ENCODE results near the gene PRF1.

Gene PRF1

DNA sequence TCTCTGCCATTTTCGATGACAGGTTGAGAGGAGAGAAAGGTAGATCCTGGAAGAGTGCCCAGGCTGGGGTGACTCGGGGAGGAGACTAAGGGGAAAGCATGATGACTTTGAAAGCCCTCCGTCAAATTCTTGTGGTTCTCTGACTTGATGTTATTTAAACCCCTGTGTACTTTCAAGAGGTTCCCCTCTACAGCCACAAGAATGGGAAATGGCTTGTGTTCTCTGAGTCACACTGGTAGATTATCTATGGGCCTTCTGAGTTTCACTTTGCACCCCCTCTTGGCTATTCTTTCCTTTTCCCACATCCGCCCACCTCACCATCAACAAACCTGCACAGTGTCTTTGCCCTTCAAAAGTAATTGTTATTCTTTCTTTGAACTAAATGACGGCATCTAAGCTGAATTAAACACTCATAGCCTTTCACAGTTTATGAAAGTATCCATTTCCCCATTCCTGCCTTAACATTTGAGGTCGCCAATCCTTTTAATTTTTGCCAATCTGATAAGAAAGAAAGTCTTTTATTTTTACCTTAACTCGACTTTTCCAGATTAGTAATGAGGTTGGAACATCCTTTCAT lies 24.1 kb downstream of the PRF1 start:
- peak overlapping the region in 1 of 2 experiments; percentile 45 for H3K27ac ChIP-seq (ENCODE audit: insufficient read depth in 1 of 2, low read depth in 1 of 2, low read length in 2 of 2, poor library complexity in 1 of 2, severe bottlenecking in 2 of 2)
- H3K9me3 ChIP-seq (ENCODE audit: control extremely low read depth in 1 of 5, control insufficient read depth in 4 of 5, insufficient read depth in 2 of 5, low read depth in 1 of 5, low read length in 4 of 5) = no peaks in the 10 kb centered on the region
- CTCF ChIA-PET = interaction anchor here (1.1 to 1.7 kb wide), 4 partner anchors 13 to 45 kb away, joined by 3 to 6 read pairs (median 4); no protein-coding TSS in a partner anchor
- H3K27me3 ChIP-seq (replicated peaks in 2 of 5; ENCODE audit: control insufficient read depth in 4 of 5, insufficient read depth in 5 of 5, low read length in 4 of 5) = no peaks in the 10 kb centered on the region
- H3K4me1 ChIP-seq (ENCODE audit: control extremely low read depth in 1 of 4, control insufficient read depth in 4 of 4, insufficient read depth in 4 of 4, low read length in 3 of 4) = peaks cover 31 to 69% (median 45%) of the 10 kb centered on the region in 4 experiments
- peak; percentile 51 to 91 (median 90) for DNase-seq
- H3K36me3 ChIP-seq (ENCODE audit: control insufficient read depth in 4 of 4, insufficient read depth in 4 of 4, low read length in 3 of 4) = no peaks in the 10 kb centered on the region
- peak overlapping the region in 2 of 7 experiments; percentile 18 to 22 for H3K4me3 ChIP-seq (ENCODE audit: control insufficient read depth in 1 of 7, extremely low read depth in 1 of 7, insufficient read depth in 4 of 7, low read depth in 2 of 7, low read length in 6 of 7)
- POLR2A ChIA-PET = no interaction called here
- WGBS (ENCODE audit: insufficient coverage) = 21% methylated on average over 5 of the region's 7 CpGs

DNA sequence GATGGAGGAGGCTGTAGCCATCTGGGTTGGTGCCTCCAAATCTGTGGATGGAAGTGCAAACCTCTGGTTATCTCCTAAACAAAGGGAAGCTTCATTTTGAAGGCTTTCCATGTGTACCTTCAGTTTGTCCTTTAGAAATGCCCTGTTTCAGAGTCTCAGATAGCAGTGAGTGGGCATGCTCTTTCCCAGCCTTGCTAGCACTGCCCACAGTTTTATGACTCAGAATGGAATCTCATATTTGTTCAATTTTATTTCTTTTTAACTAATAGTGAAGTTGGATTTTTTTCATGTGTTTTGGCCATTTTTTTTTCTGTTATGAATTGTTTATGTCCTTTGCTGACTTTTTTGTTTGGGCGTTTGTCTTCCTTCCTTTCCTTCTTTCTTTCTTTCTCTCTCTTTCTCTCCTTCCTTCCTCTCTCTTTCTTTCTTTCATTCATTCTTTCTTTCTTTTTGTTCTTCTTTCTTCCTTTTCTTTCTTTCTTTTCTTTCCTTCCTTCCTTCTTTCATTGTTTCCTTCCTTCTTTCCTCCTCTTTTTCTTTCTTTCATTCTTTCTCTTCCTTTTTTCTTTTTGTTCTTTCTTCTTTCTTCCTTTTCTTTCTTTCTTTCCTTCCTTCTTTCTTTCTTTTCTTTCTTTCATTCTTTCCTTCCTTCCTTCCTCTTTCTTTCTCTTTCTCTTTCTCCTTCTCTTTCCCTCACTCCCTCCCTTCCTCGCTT lies 25.6 kb downstream of the PRF1 start:
- WGBS (ENCODE audit: insufficient coverage) = 93% methylated on average over 1 of the region's 2 CpGs
- no peaks in the 10 kb centered on the region for H3K27me3 ChIP-seq (replicated peaks in 2 of 5; ENCODE audit: control insufficient read depth in 4 of 5, insufficient read depth in 5 of 5, low read length in 4 of 5)
- no peak overlapping the region for H3K27ac ChIP-seq (ENCODE audit: insufficient read depth in 1 of 2, low read depth in 1 of 2, low read length in 2 of 2, poor library complexity in 1 of 2, severe bottlenecking in 2 of 2)
- H3K9me3 ChIP-seq (ENCODE audit: control extremely low read depth in 1 of 5, control insufficient read depth in 4 of 5, insufficient read depth in 2 of 5, low read depth in 1 of 5, low read length in 4 of 5) = no peaks in the 10 kb centered on the region
- no peaks in the 10 kb centered on the region for H3K36me3 ChIP-seq (ENCODE audit: control insufficient read depth in 4 of 4, insufficient read depth in 4 of 4, low read length in 3 of 4)
- DNase-seq = peak; percentile 28 to 69 (median 57)
- POLR2A ChIA-PET = interaction anchor here (0.9 to 2.0 kb wide), 3 partner anchors 8 to 18 kb away, joined by 4 to 9 read pairs (median 5); no protein-coding TSS in a partner anchor
- H3K4me3 ChIP-seq (ENCODE audit: control insufficient read depth in 1 of 7, extremely low read depth in 1 of 7, insufficient read depth in 4 of 7, low read depth in 2 of 7, low read length in 6 of 7) = peak overlapping the region in 4 of 7 experiments; percentile 5 to 60 (median 18)
- CTCF ChIA-PET = interaction anchor here (1.1 to 3.9 kb wide), 4 partner anchors 16 to 164 kb away, joined by 3 to 31 read pairs (median 6); no protein-coding TSS in a partner anchor
- peaks cover 31 to 66% (median 45%) of the 10 kb centered on the region in 4 experiments for H3K4me1 ChIP-seq (ENCODE audit: control extremely low read depth in 1 of 4, control insufficient read depth in 4 of 4, insufficient read depth in 4 of 4, low read length in 3 of 4)

DNA sequence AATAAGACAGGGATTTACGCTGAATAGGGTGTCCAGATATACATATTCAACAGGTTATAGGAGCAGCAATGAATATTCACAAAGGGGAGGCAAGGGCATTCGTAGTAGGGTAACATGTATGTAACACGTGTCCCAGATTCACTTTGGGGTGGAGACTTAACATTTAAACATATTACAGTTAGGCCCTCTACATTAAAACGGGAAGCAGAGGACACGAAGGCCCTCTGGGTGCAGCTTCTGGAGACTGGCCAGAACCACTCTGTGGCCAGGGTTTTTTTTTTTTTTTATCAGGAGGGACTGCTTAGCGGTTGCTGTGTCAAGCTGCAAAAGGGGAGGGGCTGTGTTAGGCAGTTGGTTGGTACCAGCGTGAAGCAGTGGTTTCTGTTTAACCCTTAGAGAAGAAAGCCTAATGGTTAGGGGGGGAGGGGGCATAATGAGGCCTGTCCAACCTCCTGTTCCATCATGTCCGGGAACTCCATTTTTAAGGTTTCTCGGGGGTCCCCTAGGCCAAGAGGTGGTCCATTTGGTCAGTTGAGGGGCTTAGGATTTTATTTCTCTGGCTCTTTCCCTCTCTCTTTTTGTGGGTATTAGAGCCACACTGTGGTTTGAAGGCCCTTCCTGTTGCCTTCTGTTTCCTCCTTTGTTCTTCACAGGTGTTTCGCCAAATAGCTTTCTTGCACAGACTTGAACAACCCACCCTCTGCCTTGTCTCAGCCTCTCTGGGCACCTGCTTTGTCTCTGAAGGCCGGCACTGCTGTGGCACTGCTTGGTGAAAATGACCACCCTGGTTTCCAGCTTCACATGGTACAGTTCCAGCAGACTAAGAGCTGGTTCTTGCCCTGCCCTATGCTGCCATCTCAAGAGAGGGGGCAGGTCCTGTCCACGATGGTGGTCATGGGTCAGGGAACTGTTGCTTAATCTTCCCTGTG lies 26.4 kb downstream of the PRF1 start:
- no peaks in the 10 kb centered on the region for H3K36me3 ChIP-seq (ENCODE audit: control insufficient read depth in 4 of 4, insufficient read depth in 4 of 4, low read length in 3 of 4)
- DNase-seq = peak; percentile 94 to 98 (median 98)
- POLR2A ChIA-PET = interaction anchor here (0.7 to 2.0 kb wide), 6 partner anchors 8 to 96 kb away, joined by 3 to 9 read pairs (median 4); partner anchors contain the start of gene ADAMTS14
- no peaks in the 10 kb centered on the region for H3K27me3 ChIP-seq (replicated peaks in 2 of 5; ENCODE audit: control insufficient read depth in 4 of 5, insufficient read depth in 5 of 5, low read length in 4 of 5)
- peak overlapping the region in 4 of 7 experiments; percentile 5 to 60 (median 18) for H3K4me3 ChIP-seq (ENCODE audit: control insufficient read depth in 1 of 7, extremely low read depth in 1 of 7, insufficient read depth in 4 of 7, low read depth in 2 of 7, low read length in 6 of 7)
- no peak overlapping the region for H3K27ac ChIP-seq (ENCODE audit: insufficient read depth in 1 of 2, low read depth in 1 of 2, low read length in 2 of 2, poor library complexity in 1 of 2, severe bottlenecking in 2 of 2)
- CTCF ChIA-PET = interaction anchor here (1.1 to 3.9 kb wide), 6 partner anchors 9 to 165 kb away, joined by 3 to 31 read pairs (median 4); no protein-coding TSS in a partner anchor
- 6% methylated on average over 8 of the region's 12 CpGs for WGBS (ENCODE audit: insufficient coverage)
- no peaks in the 10 kb centered on the region for H3K9me3 ChIP-seq (ENCODE audit: control extremely low read depth in 1 of 5, control insufficient read depth in 4 of 5, insufficient read depth in 2 of 5, low read depth in 1 of 5, low read length in 4 of 5)
- peaks cover 31 to 73% (median 48%) of the 10 kb centered on the region in 4 experiments for H3K4me1 ChIP-seq (ENCODE audit: control extremely low read depth in 1 of 4, control insufficient read depth in 4 of 4, insufficient read depth in 4 of 4, low read length in 3 of 4)

DNA sequence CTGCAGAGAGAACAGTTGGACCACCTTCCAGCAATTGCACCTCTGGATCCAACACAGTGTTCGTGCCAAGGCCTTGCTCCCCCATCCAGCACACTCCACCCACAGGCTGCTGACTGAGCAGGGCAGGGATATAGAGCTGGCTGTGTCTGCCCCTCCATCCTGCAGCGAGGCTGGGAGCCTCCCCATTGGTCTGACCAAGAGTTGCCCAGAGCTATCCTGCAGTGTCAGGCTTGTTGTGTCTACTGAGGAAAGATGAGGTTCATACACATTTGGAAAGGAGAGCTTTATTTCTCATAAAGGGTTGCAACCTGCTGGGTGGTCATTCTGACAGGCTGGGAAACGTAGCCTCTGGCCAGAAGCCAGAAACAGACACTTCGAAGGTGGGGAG lies 27.1 kb downstream of the PRF1 start:
- H3K27me3 ChIP-seq (replicated peaks in 2 of 5; ENCODE audit: control insufficient read depth in 4 of 5, insufficient read depth in 5 of 5, low read length in 4 of 5) = no peaks in the 10 kb centered on the region
- POLR2A ChIA-PET = interaction anchor here (1.0 to 2.0 kb wide), 3 partner anchors 7 to 91 kb away, joined by 3 to 9 read pairs (median 3); no protein-coding TSS in a partner anchor
- CTCF ChIA-PET = interaction anchor here (1.1 to 3.9 kb wide), 5 partner anchors 10 to 99 kb away, joined by 3 to 31 read pairs (median 4); no protein-coding TSS in a partner anchor

DNA sequence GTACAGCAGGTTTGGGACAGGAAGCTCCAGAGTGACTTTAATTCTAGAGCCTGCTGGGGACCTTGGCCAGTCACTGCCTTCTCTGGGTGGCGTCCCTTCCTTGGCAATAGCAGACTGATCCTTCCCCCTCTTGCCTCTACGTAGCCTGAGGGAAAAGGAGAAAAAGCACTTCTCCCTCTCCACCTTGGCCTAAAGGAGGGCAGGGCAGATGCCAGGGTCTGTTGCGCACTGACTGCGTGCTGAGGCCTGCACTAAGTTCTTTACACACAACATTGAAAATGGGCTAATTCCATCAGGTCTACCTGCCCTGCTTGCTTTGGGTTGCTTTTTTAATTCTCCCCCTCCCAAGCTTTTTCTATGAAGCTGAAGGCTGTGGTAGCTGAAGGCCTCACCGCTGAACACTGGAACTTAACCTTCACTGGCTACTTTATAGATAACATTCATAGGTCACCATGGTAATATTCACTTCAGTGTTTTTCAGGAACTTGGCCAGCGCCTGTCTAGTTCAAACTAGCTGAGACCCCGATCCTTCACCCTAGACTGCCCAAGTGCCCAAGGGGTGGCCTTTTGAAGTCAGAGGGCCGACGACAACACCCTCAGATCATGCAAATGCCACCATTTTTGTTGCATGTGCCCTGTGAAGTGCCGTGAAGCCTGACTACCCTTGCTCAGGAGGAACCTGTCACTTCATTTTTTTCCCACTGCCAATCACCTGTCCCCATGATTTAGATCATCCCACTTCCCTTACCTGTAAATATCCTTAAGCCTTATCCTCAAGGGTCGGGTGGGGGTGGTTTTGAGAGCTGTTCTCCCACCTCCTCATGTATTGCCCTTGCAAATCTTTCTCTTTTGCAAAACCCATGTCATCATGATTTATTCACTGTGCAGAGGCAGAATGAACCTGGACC lies 28.7 kb downstream of the PRF1 start:
- H3K4me1 ChIP-seq (ENCODE audit: control extremely low read depth in 1 of 4, control insufficient read depth in 4 of 4, insufficient read depth in 4 of 4, low read length in 3 of 4) = peaks cover 27 to 75% (median 51%) of the 10 kb centered on the region in 4 experiments
- no peaks in the 10 kb centered on the region for H3K27me3 ChIP-seq (replicated peaks in 2 of 5; ENCODE audit: control insufficient read depth in 4 of 5, insufficient read depth in 5 of 5, low read length in 4 of 5)
- CTCF ChIA-PET = interaction anchor here (1.1 to 3.9 kb wide), 5 partner anchors 8 to 97 kb away, joined by 3 to 31 read pairs (median 4); no protein-coding TSS in a partner anchor
- no peaks in the 10 kb centered on the region for H3K9me3 ChIP-seq (ENCODE audit: control extremely low read depth in 1 of 5, control insufficient read depth in 4 of 5, insufficient read depth in 2 of 5, low read depth in 1 of 5, low read length in 4 of 5)
- H3K36me3 ChIP-seq (ENCODE audit: control insufficient read depth in 4 of 4, insufficient read depth in 4 of 4, low read length in 3 of 4) = no peaks in the 10 kb centered on the region
- peak in 2 of 3 donors; percentile 36 to 47 for DNase-seq
- H3K27ac ChIP-seq (ENCODE audit: insufficient read depth in 1 of 2, low read depth in 1 of 2, low read length in 2 of 2, poor library complexity in 1 of 2, severe bottlenecking in 2 of 2) = no peak overlapping the region
- 95% methylated on average over 8 of the region's 11 CpGs for WGBS (ENCODE audit: insufficient coverage)
- no peak overlapping the region for H3K4me3 ChIP-seq (ENCODE audit: control insufficient read depth in 1 of 7, extremely low read depth in 1 of 7, insufficient read depth in 4 of 7, low read depth in 2 of 7, low read length in 6 of 7)
- POLR2A ChIA-PET = no interaction called here

More for the DNA sequence above, 27.1 kb downstream of the PRF1 start:
- Histone ChIP-seq H3K36me3 (ENCODE audit: control insufficient read depth in 4 of 4, insufficient read depth in 4 of 4, low read length in 3 of 4) (no peaks in the 10 kb centered on the region), H3K4me1 (ENCODE audit: control extremely low read depth in 1 of 4, control insufficient read depth in 4 of 4, insufficient read depth in 4 of 4, low read length in 3 of 4) (peaks cover 31 to 75% (median 48%) of the 10 kb centered on the region in 4 experiments), H3K27ac (ENCODE audit: insufficient read depth in 1 of 2, low read depth in 1 of 2, low read length in 2 of 2, poor library complexity in 1 of 2, severe bottlenecking in 2 of 2) (no peak overlapping the region), H3K4me3 (ENCODE audit: control insufficient read depth in 1 of 7, extremely low read depth in 1 of 7, insufficient read depth in 4 of 7, low read depth in 2 of 7, low read length in 6 of 7) (no peak overlapping the region), H3K9me3 (ENCODE audit: control extremely low read depth in 1 of 5, control insufficient read depth in 4 of 5, insufficient read depth in 2 of 5, low read depth in 1 of 5, low read length in 4 of 5) (no peaks in the 10 kb centered on the region)
- WGBS (ENCODE audit: insufficient coverage) = 17% methylated on average over 2 of the region's 4 CpGs
- DNase-seq = peak in 2 of 3 donors; percentile 38 to 52

Data from common myeloid progenitor, CD34-positive (primary cell).